HG02870 (cell line): ENCODE data around the gene ROBO1.
"Not testable (repeated sequence)": the region's sequence is repeated elsewhere in the genome, so short reads cannot be mapped to it uniquely, and the experiment has no call there.

Experiments used
- ATAC-seq: cut with Tn5 transposase; IDR thresholded peaks from one replicate; pipeline ENCODE4 v1.9.1; 2021; ENCODE audit warnings: mild to moderate bottlenecking, moderate library complexity; ENCODE audit not compliant: unreplicated experiment

Gene ROBO1

GRCh38 chr3:79767905-79768267 lies at the start of gene ROBO1:
ROBO1 (minus strand) TSS chr3:79767998.
- no peak for ATAC-seq

GRCh38 chr3:79817224-79817623 lies 49.4 kb upstream of the ROBO1 start:
- no peak for ATAC-seq

GRCh38 chr3:79815478-79815877 lies 47.7 kb upstream of the ROBO1 start:
- ATAC-seq = no peak

DNA sequence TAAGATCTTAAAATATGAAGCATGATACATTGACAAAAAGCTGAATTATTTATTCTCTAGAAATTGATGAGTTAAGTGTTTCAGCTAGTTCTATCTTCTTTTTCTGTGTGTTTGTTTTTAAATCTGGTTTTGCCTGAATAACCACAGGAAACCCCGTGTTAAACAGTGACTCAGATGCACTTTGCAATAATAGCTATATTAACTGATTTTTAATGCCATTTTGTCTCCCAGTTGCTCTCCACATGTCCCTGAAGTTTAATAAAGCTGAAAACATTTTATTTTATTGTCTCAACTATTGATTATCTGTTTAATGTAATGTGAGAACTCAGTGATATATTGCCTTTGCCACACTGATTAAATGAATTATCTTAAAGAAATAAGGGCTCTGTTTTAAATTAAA lies 42.8 kb upstream of the ROBO1 start:
- no peak for ATAC-seq

GRCh38 chr3:79810092-79810491 lies 42.3 kb upstream of the ROBO1 start:
- ATAC-seq = no peak

DNA sequence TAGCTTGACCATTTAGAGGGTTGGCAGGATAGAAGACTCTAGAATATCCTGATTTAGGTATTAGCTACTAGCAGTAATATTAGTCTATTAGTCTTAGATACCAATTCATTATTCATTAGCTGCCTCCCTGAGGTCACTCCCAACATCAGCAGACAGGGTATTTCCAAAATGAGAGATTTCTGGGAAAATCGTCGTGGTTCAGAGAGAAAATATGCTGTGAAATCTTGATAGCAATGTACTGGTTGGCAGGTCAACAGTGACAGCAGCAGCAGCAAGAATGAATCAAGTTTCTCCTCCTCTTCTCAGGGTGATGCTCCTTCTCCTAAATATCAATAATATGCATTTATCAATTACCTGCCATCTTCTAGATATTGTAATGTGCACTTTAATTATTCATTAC lies 41.3 kb upstream of the ROBO1 start:
- ATAC-seq = no peak

GRCh38 chr3:79808515-79808914 lies 40.7 kb upstream of the ROBO1 start:
- no peak for ATAC-seq

- not testable (repeated sequence) for ATAC-seq
Observed at GRCh38 chr3:79790177-79790576, 22.4 kb upstream of the ROBO1 start.

DNA sequence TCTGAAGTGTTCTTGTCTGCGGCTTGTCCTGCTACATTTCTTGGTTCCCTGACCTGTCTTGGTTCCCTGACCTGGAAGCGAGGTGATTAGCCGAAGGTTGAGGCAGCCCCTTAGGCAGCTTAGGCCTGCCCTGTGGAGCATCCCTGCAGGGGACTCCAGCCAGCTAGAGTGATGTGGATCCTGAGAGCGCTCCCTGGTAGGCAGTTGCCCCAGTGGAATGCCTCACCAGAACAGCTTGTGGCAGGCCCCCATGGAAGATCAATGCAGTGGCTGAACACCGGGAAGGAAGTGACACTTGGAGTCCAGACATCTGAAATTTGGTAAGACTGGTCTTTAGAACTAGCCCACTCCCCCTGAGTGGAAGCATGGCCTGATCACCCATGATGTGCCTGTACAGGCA lies 5.5 kb upstream of the ROBO1 start:
- no peak for ATAC-seq

- ATAC-seq = no peak
Observed at GRCh38 chr3:79769229-79769628, 1.4 kb upstream of the ROBO1 start.

GRCh38 chr3:79767194-79767904 lies 449 bp downstream of the ROBO1 start:
- ATAC-seq = no peak

- no peak for ATAC-seq
Observed at GRCh38 chr3:79766496-79767193, 1.2 kb downstream of the ROBO1 start.

DNA sequence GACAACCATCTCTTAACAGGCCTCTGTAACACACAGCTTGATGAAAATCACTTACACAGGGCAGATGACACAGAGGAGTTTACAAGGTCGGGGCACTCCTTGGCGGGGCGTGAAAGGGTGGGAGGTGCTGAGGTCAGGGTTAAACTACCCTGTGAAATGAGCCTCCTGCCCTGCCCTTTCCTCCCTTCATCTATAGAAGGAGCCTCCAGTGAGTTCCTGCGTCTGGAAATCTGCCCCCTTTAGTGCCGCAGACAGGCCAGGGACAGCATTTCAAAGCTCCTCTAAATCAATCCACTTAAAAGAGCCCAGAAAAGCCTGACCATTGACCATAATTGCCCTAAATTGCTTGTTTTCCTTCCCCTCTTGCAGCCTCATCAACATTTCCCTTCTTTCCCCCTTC lies 1.9 kb downstream of the ROBO1 start:
- ATAC-seq = no peak

DNA sequence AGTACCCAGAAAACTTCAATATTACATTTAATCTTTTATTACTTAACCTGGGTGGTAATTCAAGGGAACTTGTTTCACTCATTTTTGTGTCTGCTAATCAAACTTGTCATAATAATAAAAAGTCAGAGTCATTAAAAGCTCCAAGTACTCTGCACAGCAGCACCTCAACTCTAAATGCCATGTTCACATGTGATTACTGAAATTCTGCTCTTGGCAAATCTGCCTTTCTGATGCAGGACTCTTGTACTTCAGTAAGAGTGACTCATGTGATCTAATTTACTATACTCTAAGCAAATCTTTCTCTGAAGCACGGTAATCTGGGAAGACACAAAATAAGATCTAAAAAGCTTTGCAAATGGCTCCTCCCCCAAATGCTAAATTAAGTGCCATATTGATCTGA lies 6.4 kb downstream of the ROBO1 start:
- ATAC-seq = no peak

DNA sequence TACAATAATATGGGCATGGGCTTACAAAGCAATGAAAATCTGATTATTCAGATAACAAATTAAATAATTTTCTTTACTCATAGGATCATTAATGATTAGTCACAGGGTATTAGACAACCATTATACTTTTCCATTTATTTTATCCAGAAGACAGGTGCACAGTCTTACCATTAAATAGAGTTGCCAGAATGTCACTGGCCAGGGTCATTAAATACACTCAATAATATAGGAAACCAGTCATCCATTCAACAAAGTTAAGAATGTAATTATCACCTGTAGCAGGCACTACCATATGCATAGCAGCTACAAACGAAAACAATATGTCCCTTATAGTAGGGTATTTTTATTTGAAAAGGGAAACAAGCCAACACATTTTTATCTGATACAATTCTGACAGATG lies 16.1 kb downstream of the ROBO1 start:
- no peak for ATAC-seq

GRCh38 chr3:79737530-79737929 lies 30.3 kb downstream of the ROBO1 start:
- ATAC-seq = no peak

DNA sequence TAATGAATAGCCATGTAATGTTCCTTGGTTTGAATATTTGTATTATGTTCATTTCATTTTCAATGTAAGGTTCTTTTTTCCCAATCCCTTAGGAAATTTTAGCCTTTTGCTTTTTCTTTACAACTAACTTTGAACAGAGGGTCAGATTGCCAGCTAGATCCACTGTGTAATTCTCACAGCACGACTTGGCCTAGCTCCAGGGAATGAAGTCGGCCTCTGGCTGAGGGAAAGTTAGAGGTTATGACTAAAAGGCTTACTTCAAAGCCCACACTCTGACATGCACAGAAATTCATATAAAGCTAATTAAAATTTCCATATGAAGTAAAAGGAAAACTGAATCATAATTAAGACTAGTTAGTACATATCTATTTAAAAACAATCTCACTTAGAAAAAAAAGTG lies 38.7 kb downstream of the ROBO1 start:
- ATAC-seq = no peak

DNA sequence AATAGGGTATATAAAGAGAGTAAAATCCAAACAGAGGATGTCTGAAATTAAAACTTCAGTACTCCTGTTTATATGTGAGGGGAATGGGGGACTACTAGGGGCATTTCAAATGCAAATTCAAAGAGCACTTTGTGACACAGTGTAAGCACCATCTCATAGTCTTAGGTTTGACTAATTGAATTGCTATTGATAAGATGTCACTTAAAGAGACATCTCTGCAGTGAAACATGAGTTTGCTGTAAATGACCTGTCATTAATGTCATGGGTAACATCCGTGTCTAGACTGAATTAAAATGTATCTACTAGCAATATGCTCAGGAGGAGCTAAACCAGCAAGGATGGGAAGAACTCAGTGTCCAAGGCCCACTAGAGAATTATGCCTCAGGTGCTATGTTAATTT lies 41.0 kb downstream of the ROBO1 start:
- ATAC-seq = no peak

DNA sequence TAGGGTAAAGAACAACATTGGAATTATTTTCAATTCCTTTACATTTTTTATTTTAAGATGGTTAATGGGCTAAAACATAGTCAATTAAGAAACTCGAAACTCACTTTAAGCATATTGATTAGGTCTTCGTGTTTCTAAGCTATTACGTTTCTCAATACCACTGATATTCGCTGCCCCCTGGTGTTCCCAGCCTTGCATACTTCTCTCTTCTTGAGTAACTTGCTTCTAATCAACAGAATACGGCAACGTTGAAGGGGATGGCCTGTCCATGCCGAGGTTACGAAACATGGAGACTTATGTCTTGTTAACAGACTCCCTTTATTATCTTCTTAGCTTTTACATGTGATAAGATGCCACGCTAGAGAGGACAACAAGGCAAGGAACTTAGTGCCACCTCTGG lies 43.6 kb downstream of the ROBO1 start:
- no peak for ATAC-seq

- ATAC-seq = no peak
Observed at GRCh38 chr3:79690072-79690471, 77.7 kb downstream of the ROBO1 start.

DNA sequence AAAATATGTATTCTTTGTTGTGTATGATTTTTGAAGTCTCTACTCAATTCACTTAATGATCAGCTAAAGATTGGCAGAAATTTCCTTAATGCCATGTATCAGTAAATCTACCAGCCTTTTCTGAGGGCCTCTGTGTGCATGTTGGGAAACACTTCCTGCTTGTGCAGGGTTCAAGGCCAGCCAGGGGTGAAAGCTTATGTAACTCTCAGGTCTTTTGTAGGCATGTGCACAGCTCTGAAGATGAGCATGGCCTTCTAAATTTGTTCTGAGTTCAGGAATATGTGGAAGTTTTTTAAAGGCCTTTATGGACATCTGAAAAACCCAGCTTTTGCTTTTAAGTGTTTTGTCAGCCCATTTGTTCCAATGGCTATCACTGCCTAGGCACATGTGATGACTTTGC lies 82.7 kb downstream of the ROBO1 start:
- ATAC-seq = no peak

GRCh38 chr3:79684041-79684440 lies 83.8 kb downstream of the ROBO1 start:
- no peak for ATAC-seq

GRCh38 chr3:79672731-79673130 lies 95.1 kb downstream of the ROBO1 start:
- ATAC-seq = no peak
